ENCODE measurements around the gene ERVK3-1. TPM values are rescaled to one million over a fixed set of nuclear protein-coding genes. Genes with fewer than 3 reads are reported as not detected.
A peak's percentile ranks its signal among the peaks of the same experiment; 100 is the strongest.

ERVK3-1 gene
- polyA plus RNA-seq, 1 experiment: 34.3 TPM

- ChIA-PET POLR2A (interaction anchor here (0.6 to 0.7 kb wide), 2 partner anchors 25 to 53 kb away, joined by 3 read pairs; partner anchors contain the start of genes ZNF584 and ZNF837), CTCF (no interaction called here)
- H3K4me3 ChIP-seq (ENCODE audit: low read depth, low read length): peak overlapping the region; percentile 29
Measured at GRCh38 chr19:58355908-58356765, 51.0 kb downstream of the ERVK3-1 start.

DNA sequence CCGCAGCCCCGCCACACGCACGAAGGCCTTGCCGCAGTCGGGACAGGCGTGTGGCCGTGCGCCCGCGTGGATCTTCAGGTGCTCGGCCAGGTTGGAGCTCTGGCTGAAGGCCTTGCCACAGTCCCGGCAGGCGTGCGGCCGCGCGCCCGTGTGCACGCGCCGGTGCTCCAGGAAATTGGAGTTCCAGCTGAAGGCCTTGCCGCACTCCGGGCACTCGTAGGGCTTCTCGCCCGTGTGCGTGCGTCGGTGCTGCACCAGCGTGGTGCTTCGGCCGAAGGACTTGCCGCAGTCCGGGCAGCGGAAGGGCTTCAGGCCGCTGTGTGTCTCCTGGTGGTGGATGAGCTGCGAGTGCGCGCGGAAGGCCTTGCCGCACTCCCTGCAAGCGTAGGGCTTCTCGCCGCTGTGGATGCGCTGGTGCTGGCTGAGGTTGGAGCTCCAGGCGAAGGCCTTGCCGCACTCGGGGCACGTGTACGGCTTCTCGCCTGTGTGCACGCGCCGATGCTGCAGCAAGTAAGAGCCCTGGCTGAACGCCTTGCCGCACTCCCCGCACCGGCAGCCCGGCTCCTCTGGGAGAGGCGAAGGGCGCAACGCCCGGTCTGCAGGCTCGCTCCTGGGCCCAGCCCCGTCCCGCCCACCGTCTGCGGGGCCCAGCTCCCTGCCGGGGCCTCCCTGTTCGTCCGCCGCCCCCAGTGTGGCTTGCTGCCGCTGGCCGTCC lies 51.7 kb downstream of the ERVK3-1 start:
- no peaks in the 10 kb centered on the region; the same call in 1 of the 2 replicates for H3K27me3 ChIP-seq (ENCODE audit: control insufficient read depth, insufficient read depth, low read length)
- peak overlapping the region; percentile 29 for H3K4me3 ChIP-seq (ENCODE audit: low read depth, low read length)
- POLR2A ChIA-PET: interaction anchor here (0.6 to 0.7 kb wide), 2 partner anchors 24 to 52 kb away, joined by 3 read pairs; partner anchors contain the start of genes ZNF584 and ZNF837
- TF ChIP-seq CTCF (IDR thresholded peaks at IDR 0.05; ENCODE audit: insufficient read depth, low read depth, low read length): no peak
- H3K36me3 ChIP-seq (ENCODE audit: control insufficient read depth, insufficient read depth, low read length): peaks cover 8% of the 10 kb centered on the region
- no peak for DNase-seq (ENCODE audit: low read depth)
- CTCF ChIA-PET: no interaction called here

More at GRCh38 chr19:58355908-58356765, 51.0 kb downstream of the ERVK3-1 start:
- H3K27me3 ChIP-seq (ENCODE audit: control insufficient read depth, insufficient read depth, low read length): no peaks in the 10 kb centered on the region; the same call in 1 of the 2 replicates
- DNase-seq (ENCODE audit: low read depth): no peak
- H3K36me3 ChIP-seq (ENCODE audit: control insufficient read depth, insufficient read depth, low read length): peaks cover 9% of the 10 kb centered on the region
- no peak for TF ChIP-seq CTCF (IDR thresholded peaks at IDR 0.05; ENCODE audit: insufficient read depth, low read depth, low read length)

GRCh38 chr19:58357481-58358145 lies 52.4 kb downstream of the ERVK3-1 start:
- Histone ChIP-seq H3K36me3 (ENCODE audit: control insufficient read depth, insufficient read depth, low read length) (peaks cover 2% of the 10 kb centered on the region), H3K27me3 (ENCODE audit: control insufficient read depth, insufficient read depth, low read length) (no peaks in the 10 kb centered on the region; the same call in 1 of the 2 replicates), H3K4me3 (ENCODE audit: low read depth, low read length) (no peak overlapping the region)
- ChIA-PET POLR2A (no interaction called here), CTCF (no interaction called here)
- DNase-seq (ENCODE audit: low read depth): no peak
- no peak for TF ChIP-seq CTCF (IDR thresholded peaks at IDR 0.05; ENCODE audit: insufficient read depth, low read depth, low read length)

GRCh38 chr19:58361900-58362271 lies 56.7 kb downstream of the ERVK3-1 start:
- TF ChIP-seq CTCF (IDR thresholded peaks at IDR 0.05; ENCODE audit: insufficient read depth, low read depth, low read length): 0 out of 2 replicates have a peak, but pooled peaks have one; percentile 11
- POLR2A ChIA-PET: no interaction called here
- DNase-seq (ENCODE audit: low read depth): no peak
- H3K4me3 ChIP-seq (ENCODE audit: low read depth, low read length): peak overlapping the region; percentile 48
- CTCF ChIA-PET: interaction anchor here (1.2 to 1.3 kb wide), 3 partner anchors 12 to 158 kb away, joined by 3 to 5 read pairs (median 3); partner anchors contain the start of gene ZBTB45
- H3K27me3 ChIP-seq (ENCODE audit: control insufficient read depth, insufficient read depth, low read length): no peaks in the 10 kb centered on the region; the same call in 1 of the 2 replicates
- H3K36me3 ChIP-seq (ENCODE audit: control insufficient read depth, insufficient read depth, low read length): no peaks in the 10 kb centered on the region
